Transverse colon (tissue), 4 donors: Measurements from ENCODE around the gene SLC4A7. TPM values are rescaled to one million over a fixed set of nuclear protein-coding genes. Genes with fewer than 3 reads are reported as not detected.
A peak's percentile ranks its signal among the peaks of the same experiment; 100 is the strongest.

Experiments
- DNase-seq: peaks from one replicate; pipeline ENCODE4 v3.0.0-alpha.2; 2019
- H3K27ac ChIP-seq, 4 donors: fragments of 200-600 bp; sonication (generic); 2 replicates each; pipeline ENCODE4 v1.5.1; 2016 to 2018; ENCODE audit warnings: inconsistent platforms in 4 of 4
- H3K27me3 ChIP-seq: fragments of 200-600 bp; sonication (generic); 2 replicates; pipeline ENCODE4 v1.5.1; 2017; ENCODE audit warnings: inconsistent platforms
- H3K36me3 ChIP-seq, 4 donors: fragments of 200-600 bp; sonication (generic); 2 replicates each; pipeline ENCODE4 v1.5.1; 2017 to 2019; ENCODE audit warnings: inconsistent platforms in 4 of 4
- H3K4me1 ChIP-seq, 4 donors: fragments of 200-600 bp; sonication (generic); 2 replicates each; pipeline ENCODE4 v1.5.1; 2017 to 2020; ENCODE audit warnings: inconsistent platforms in 4 of 4
- H3K4me3 ChIP-seq, 4 donors: fragments of 200-600 bp; sonication (generic); 1 replicate in 1 of 4; 2 replicates in 3 of 4; pipeline versions ENCODE4 v1.5.1 to v1.6.1; 2017 to 2019; ENCODE audit warnings: inconsistent platforms in 4 of 4
- H3K9me3 ChIP-seq, 2 donors: fragments of 200-600 bp; sonication (generic); 2 replicates each; pipeline ENCODE4 v1.5.1; 2017 to 2019; ENCODE audit warnings: inconsistent platforms in 2 of 2
- EP300 ChIP-seq: sonication (generic); formaldehyde crosslinking; IDR thresholded peaks from one replicate; pipeline ENCODE4 v1.6.1; 2017; ENCODE audit warnings: antibody characterized with exemption, low read depth
- POLR2A ChIP-seq: fragments of 450-650 bp; IDR thresholded peaks from one replicate; pipeline ENCODE4 v1.6.1; 2016; ENCODE audit warnings: antibody characterized with exemption, mild to moderate bottlenecking, moderate library complexity
- POLR2AphosphoS5 ChIP-seq, 3 donors: sonication (generic); formaldehyde crosslinking; IDR thresholded peaks; one replicate each; pipeline ENCODE4 v1.6.1; 2016; ENCODE audit warnings: antibody characterized with exemption in 3 of 3
- WGBS, 2 donors: methylation state at CpG; one replicate each; pipeline ENCODE4 v1.1.5; 2018; ENCODE audit warnings: low coverage in 1 of 2; 5-methylcytosine and 5-hydroxymethylcytosine counted together
- in situ Hi-C, 4 donors: fragments of 200-750 bp; cut with MboI; loops; one replicate each; pipeline versions ENCODE4 v1.15.0 to v1.15.1; 2017; ENCODE audit warnings: low sequenced_read_pairs in 3 of 4, low pct_ligation_motif_present in 1 of 4, low pct_unique_long_range_greater_than_20kb in 1 of 4
- intact Hi-C: fragments of 100-400 bp; cut with DNase I; formaldehyde crosslinking; loops from one replicate; pipeline ENCODE4 v1.15.1; 2023; ENCODE audit warnings: low total_unique reads
- total RNA-seq, 4 donors: library from RNA; depleted of rRNA; stranded (reverse); fragments of >200 nt; gene quantifications; one replicate each; pipeline ENCODE4 v1.1.0, GENCODE V29; 2016
- TF ChIP-seq, protein P1 (sequence below), 5 experiments: fragments of 200-600 bp in 3 of 5; fragments of 450-650 bp in 2 of 5; sonication (generic) in 3 of 5; IDR thresholded peaks; 1 replicate in 2 of 5; 2 replicates in 3 of 5; pipeline ENCODE4 v1.5.1; 2016 to 2017; ENCODE audit warnings: antibody characterized with exemption in 5 of 5, inconsistent platforms in 3 of 5, mild to moderate bottlenecking in 2 of 5, moderate library complexity in 1 of 5

Gene SLC4A7
- total RNA-seq, 4 donors from 2014 or later = 22.7 to 45.6 (median 35.4) TPM

DNA sequence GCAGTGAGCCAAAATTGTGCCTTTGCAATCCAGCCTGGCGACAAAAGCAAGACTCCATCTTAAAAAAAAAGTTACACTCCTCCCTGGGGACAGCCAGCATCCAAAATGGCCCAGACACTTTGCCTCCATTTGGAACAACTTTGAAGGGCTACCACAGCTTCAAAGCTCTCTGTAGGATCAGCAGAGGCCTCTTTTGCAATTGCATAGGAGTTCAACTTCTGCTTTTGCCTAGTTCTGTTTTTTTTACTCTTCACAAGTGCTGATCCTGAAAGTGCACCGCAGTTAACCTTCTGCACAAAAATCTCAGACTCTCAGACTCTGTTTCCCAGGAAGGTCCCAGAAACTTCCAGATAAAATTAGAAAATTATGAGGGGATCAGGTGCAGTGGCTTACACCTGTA lies 25.2 kb upstream of the SLC4A7 start:
- no peaks in the 10 kb centered on the region for H3K36me3 ChIP-seq
- H3K27me3 ChIP-seq = no peaks in the 10 kb centered on the region
- H3K9me3 ChIP-seq = no peaks in the 10 kb centered on the region
- intact Hi-C loops (no loop called here), in situ Hi-C loops (no loop called here)
- TF ChIP-seq POLR2AphosphoS5 (IDR thresholded peaks at IDR 0.05) (no peak), POLR2A (no peak), EP300 (no peak)
- TF ChIP-seq, protein P1, sequence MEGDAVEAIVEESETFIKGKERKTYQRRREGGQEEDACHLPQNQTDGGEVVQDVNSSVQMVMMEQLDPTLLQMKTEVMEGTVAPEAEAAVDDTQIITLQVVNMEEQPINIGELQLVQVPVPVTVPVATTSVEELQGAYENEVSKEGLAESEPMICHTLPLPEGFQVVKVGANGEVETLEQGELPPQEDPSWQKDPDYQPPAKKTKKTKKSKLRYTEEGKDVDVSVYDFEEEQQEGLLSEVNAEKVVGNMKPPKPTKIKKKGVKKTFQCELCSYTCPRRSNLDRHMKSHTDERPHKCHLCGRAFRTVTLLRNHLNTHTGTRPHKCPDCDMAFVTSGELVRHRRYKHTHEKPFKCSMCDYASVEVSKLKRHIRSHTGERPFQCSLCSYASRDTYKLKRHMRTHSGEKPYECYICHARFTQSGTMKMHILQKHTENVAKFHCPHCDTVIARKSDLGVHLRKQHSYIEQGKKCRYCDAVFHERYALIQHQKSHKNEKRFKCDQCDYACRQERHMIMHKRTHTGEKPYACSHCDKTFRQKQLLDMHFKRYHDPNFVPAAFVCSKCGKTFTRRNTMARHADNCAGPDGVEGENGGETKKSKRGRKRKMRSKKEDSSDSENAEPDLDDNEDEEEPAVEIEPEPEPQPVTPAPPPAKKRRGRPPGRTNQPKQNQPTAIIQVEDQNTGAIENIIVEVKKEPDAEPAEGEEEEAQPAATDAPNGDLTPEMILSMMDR (IDR thresholded peaks at IDR 0.05) = no peak
- no peak overlapping the region for H3K27ac ChIP-seq
- no peak for DNase-seq
- peaks cover 0 to 6% (median 0%) of the 10 kb centered on the region in 4 donors for H3K4me1 ChIP-seq
- WGBS, 2 donors = 88 to 100% methylated on average over 1 to 2 of the region's 2 CpGs
- no peak overlapping the region for H3K4me3 ChIP-seq

- intact Hi-C loops = no loop called here
- H3K4me3 ChIP-seq = no peak overlapping the region
- H3K4me1 ChIP-seq = peaks cover 0 to 6% (median 0%) of the 10 kb centered on the region in 4 donors
- H3K36me3 ChIP-seq = no peaks in the 10 kb centered on the region
- 96% methylated on average over 2 of the region's 2 CpGs; no CpG with 5 or more reads in 1 of the 2 donors for WGBS, 2 donors
- no peak overlapping the region for H3K27ac ChIP-seq
- in situ Hi-C loops = no loop called here
- no peaks in the 10 kb centered on the region for H3K9me3 ChIP-seq
- DNase-seq = no peak
- H3K27me3 ChIP-seq = no peaks in the 10 kb centered on the region
- TF ChIP-seq EP300 (no peak), POLR2A (no peak), POLR2AphosphoS5 (IDR thresholded peaks at IDR 0.05) (no peak)
- TF ChIP-seq, protein P1 (IDR thresholded peaks at IDR 0.05) = no peak
Observed at GRCh38 chr3:27508424-27508823, 24.2 kb upstream of the SLC4A7 start.

DNA sequence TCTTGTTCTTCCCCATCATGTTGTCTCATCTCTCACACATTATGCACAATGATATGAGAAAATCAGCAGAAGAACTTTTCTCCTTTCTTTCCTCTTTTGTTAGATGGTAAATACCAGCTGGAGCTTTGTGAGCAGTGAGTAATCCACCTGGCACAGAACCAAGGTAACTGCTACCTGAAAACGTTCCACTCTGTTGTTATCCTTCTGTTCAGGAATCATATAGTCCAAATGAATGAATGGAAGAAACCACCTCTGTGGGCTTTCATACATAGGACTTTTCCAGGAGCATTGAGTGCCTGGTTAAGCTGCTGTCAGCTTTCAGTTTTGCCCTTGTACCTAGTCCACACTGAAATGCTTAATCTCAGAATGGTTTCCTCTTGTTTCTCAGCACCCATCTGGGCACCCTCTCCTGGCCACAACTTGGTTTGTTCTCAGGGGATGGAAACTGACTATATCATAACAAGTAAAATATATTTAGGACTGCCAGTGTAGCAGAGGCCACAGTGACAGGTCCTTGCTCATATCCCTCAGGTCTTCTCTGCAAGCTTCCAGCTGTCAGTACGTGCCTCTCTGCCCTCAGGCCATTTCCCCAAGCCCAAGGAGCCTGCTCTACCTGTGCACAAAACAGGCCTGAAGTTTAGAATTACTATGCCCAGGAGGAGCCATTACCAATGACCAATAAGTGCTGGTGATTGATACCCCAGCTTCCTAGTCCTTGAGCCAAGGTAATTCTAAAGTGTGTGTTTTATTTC lies 23.5 kb upstream of the SLC4A7 start:
- TF ChIP-seq POLR2AphosphoS5 (IDR thresholded peaks at IDR 0.05) (no peak), EP300 (no peak), POLR2A (no peak)
- TF ChIP-seq, protein P1 (IDR thresholded peaks at IDR 0.05) = no peak
- DNase-seq = no peak
- Histone ChIP-seq H3K27ac (peak overlapping the region in 1 of 4 donors; percentile 65), H3K4me3 (no peak overlapping the region), H3K9me3 (no peaks in the 10 kb centered on the region), H3K4me1 (peaks cover 0 to 6% (median 0%) of the 10 kb centered on the region in 4 donors), H3K36me3 (no peaks in the 10 kb centered on the region), H3K27me3 (no peaks in the 10 kb centered on the region)
- in situ Hi-C loops (no loop called here), intact Hi-C loops (no loop called here)
- 22 to 33% methylated on average over 1 to 2 of the region's 2 CpGs for WGBS, 2 donors

- DNase-seq = no peak
- Histone ChIP-seq H3K4me3 (no peak overlapping the region), H3K9me3 (no peaks in the 10 kb centered on the region), H3K27ac (peak overlapping the region in 1 of 4 donors; percentile 65), H3K27me3 (no peaks in the 10 kb centered on the region), H3K4me1 (peaks cover 0 to 6% (median 0%) of the 10 kb centered on the region in 4 donors), H3K36me3 (no peaks in the 10 kb centered on the region)
- in situ Hi-C loops (no loop called here), intact Hi-C loops (no loop called here)
- TF ChIP-seq POLR2A (no peak), POLR2AphosphoS5 (IDR thresholded peaks at IDR 0.05) (no peak), EP300 (no peak)
- TF ChIP-seq, protein P1 (IDR thresholded peaks at IDR 0.05) = no peak
- 43 to 49% methylated on average over 1 of the region's 1 CpG for WGBS, 2 donors
Observed at GRCh38 chr3:27507111-27507510, 22.9 kb upstream of the SLC4A7 start.
